Stimulated activated CD8-positive, alpha-beta memory T cell treated with anti-CD3 and anti-CD28 coated beads, Interleukin-7, amount 100 ng/mL, for 24 hours (primary cell): Measurements from ENCODE around the gene PDE3B.
"Not testable (repeated sequence)": the region's sequence is repeated elsewhere in the genome, so short reads cannot be mapped to it uniquely, and the experiment has no call there.

Source experiments
- DNase-seq: peaks from one replicate; pipeline ENCODE4 v3.0.0-alpha.2; 2020; ENCODE audit warnings: low read depth

PDE3B gene

GRCh38 chr11:14642453-14642852 lies 1.2 kb upstream of the PDE3B start:
- DNase-seq = no peak

DNA sequence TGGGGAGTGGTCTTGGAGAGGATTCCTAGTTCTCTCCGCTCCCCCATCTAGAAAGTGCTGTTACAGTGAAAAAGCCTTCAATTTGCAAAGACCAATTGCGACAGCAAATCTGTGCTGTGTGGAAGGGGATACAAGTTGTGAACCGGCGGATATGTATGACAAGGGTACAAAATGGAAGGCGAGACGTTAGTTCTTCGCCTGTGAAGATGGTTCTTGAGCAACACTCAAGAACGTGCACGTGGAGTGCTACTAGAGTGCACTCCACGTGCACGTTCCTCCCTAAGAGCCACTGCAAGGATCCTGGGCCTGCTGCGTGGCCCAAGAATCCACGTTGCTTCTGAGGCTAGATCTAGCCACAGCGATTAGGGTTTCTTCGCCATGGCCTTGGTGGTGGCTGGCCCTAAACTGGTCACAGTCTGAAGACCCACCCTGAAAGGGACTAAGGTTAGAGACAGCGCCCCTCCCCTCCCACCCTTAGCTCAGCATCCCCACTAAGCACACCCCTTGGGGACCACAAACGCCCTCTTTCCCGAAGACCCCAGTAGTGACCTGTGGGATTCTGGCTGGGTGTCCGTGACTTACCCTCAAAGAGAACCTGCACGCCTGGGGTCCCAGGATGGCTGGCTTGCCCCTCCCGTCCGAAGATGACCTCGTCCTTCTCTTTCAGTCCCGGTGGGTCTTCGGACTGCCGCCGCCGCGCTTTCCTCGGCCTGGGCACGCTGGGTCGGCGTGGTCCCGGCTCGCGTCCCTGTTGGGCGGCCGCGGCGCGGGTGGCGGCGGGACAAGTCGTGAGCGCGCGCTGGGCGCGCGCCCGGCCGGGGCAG lies 519 bp upstream of the PDE3B start:
- no peak for DNase-seq

- DNase-seq = no peak
These were observed 816 bp downstream of the PDE3B start for GRCh38 chr11:14644226-14645014.

DNA sequence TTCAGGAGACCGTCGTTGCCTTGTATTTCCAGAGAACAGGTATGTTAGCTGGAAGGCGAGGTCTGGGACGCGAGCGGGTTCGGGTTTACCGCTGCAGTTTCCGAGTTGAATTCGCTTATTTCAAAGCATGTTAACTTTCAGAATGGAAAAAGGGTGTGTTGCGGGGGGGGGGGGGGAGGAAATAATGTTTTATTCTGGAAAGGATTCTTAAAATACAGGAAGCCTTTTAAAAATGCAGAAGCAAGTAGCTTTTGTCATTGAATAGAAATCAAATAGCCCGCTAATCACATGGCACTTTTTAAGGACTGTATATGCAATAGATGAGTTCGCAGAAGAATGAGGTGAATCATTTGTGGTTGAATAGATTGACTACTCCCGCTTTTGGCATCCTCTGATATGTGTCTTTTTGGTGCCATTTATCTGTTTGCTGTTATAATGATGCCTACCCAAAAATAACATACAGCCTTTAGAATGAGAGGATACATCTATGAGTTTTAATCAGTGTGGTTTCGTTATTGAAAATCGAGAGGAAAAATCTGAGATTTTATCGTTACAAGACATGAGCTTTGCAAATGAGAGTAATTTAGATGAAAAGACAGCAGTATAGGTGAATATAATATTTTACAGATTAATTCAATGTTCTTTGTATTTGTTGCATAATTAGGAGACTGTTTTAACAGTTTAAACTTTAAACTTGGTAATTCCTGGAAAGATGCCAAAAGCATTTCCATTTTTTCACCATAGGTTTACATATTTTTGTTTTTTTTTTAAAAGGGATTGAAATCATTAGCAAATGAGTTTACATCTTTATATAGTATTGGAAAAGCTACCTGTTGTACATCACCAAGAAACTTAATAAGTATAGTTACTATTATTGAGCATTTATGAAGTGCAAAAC lies 1.7 kb downstream of the PDE3B start:
- no peak for DNase-seq

- DNase-seq = no peak
These were observed 2.6 kb downstream of the PDE3B start for GRCh38 chr11:14645985-14646900.

DNA sequence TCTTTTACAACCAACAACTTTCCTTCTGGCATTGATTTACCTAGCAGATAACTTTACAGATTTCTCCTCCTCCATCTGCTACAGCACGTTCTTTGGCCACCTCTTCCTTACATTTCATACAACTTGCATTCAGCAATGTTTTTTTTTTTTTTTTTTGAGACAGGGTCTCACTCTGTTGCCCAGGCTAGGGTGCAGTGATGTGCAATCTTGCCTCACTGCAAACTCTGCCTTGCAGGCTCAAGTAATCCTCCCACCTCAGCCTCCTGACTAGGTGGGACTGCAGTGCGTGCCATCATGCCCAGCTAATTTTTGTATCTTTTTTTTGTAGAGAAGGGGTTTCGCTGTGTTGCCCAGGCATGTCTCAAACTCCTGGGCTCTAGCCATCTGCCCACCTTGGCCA lies 6.5 kb downstream of the PDE3B start:
- no peak for DNase-seq

GRCh38 chr11:14653090-14653489 lies 9.5 kb downstream of the PDE3B start:
- no peak for DNase-seq

GRCh38 chr11:14655435-14655834 lies 11.8 kb downstream of the PDE3B start:
- DNase-seq = no peak

DNA sequence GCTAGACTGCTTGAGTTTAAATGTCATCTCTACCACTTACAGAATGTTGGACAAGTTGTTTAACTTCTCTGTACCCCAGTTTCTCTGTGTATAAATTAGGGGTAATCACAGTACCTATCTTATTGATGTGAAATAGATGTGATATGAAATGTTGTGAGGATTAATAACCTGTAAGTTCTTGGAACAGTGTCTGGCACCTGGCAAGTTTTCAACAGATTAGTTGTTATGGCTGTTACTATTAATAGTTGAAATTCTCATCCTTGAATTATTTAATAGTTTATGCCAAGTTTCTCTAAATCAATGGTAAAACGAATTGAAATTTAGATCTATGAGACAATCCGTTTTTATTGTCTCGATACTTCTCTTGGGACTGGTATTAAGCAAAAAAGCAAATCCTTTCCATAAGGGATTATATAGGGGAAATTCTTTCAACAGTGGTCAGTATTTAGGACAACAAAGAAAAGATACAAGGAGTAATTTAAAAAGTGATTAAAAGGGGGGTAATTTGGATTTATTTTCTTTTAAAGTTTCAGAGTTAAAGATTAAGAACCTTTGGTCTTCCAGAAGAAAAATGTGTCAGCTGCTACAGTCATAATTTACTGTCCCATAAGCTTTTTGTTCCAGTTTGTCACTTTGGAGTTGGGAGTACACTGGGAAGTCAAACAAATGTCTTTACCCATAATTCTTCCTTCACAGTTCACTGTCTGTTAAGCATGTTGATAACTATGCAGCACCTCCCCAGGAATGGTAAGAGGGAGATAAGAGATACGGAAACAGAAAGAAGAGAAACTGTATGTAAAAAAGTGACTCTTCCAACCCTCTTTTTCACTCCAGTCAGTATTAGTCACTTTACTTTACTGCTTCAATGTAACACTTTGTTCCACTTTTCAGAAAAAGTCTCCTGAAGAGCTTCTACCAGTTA lies 13.2 kb downstream of the PDE3B start:
- DNase-seq = no peak

GRCh38 chr11:14657841-14658240 lies 14.2 kb downstream of the PDE3B start:
- no peak for DNase-seq

DNA sequence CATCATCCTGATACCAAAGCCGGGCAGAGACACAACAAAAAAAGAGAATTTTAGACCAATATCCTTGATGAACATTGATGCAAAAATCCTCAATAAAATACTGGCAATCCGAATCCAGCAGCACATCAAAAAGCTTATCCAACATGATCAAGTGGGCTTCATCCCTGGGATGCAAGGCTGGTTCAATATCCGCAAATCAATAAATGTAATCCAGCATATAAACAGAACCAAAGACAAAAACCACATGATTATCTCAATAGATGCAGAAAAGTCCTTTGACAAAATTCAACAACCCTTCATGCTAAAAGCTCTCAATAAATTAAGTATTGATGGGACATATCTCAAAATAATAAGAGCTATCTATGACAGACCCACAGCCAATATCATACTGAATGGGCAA lies 21.3 kb downstream of the PDE3B start:
- not testable (repeated sequence) for DNase-seq

- not testable (repeated sequence) for DNase-seq
These were observed 23.7 kb downstream of the PDE3B start for GRCh38 chr11:14667329-14667728.

DNA sequence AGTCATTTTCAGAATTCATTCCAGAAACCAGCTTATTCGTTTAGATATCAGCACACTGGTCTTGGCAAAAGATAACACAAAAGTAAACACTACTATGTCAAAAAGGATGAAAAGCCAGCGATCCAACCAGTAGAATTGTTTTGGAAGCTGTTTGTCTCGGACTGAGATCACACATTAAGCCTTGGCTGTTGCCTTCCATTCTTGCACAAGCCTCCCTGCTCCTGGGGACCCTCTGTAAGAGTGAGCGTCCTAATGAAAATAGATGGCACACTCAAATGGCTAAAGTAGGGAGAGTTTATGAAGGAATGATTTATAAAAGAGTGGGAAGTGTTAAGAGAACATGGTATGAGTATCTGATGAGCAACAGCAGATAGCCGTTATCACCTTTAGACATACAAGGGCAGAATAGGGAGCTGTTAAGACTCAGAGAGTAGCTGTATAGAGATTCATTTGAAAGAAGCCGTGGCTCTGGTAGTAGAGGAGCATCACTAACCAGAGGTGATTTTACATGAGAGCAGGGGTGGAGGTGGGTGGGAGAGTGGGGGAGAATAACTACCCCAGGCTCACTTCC lies 25.2 kb downstream of the PDE3B start:
- no peak for DNase-seq

- no peak for DNase-seq
These were observed 25.9 kb downstream of the PDE3B start for GRCh38 chr11:14669499-14669898.

- DNase-seq = no peak
These were observed 26.4 kb downstream of the PDE3B start for GRCh38 chr11:14669958-14670357.

- DNase-seq = no peak
These were observed 29.0 kb downstream of the PDE3B start for GRCh38 chr11:14672635-14673034.

GRCh38 chr11:14673421-14673820 lies 29.8 kb downstream of the PDE3B start:
- no peak for DNase-seq

DNA sequence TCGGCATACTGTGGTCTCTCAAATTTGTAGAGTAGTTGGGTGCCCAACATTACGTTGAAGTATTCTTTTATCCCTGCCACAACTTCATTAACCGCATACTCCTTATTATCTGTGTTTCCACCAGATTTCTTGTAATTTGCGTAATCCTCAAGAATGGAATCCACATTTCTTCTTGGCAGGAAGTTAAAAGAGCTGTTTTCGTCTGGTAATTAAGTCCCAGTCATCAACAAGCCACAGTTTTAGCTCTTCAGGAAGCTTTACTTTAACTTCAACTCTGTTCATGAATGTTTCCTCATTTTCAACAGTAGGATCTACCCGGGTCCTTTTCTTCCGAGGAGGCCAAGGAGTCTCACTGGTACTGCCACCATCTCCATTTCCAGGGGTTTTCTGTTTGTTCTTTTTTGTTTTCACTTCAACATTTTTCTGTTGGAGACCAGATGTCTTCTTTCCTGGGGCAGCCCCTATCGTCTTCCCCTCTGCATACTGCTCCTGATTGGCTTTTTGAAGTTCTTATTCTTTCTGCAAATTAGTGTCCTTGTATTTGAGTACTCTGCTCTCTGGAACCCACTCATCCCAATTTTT lies 30.3 kb downstream of the PDE3B start:
- no peak for DNase-seq

DNA sequence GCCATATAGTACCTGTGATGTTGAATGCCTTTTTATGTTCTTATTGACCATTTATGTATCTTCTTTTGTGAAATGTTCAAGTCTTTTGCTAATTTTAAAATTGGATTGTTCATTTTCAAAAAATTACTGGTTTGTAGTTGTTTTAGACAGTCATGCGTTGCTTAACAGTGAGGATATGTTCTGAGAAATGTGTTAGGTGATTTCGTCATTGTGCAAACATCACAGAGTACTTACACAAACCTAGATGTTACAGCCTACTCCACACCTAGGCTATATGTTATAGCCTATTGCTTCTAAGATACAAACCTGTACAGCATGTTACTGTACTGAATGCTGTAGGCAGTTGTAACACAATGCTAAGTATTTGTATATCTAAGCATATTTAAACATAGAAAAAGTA lies 32.5 kb downstream of the PDE3B start:
- no peak for DNase-seq
